Astrocyte of the spinal cord (primary cell): ENCODE measurements around the gene CENPP.

ENCODE experiments used
- DNase-seq: peaks from one replicate; pipeline ENCODE4 v3.0.0; 2011; ENCODE audit warnings: low read depth, low spot score
- H3K4me3 ChIP-seq: 2 replicates; pipeline ENCODE4 v1.5.1; 2011; ENCODE audit warnings: low read depth, mild to moderate bottlenecking, low read length, moderate library complexity
- CTCF ChIP-seq: IDR thresholded peaks from 2 replicates; pipeline ENCODE4 v1.5.1; 2012; ENCODE audit warnings: low read depth, mild to moderate bottlenecking, low read length, inconsistent platforms
- in situ Hi-C: cut with HindIII; loops from 2 replicates; pipeline ENCODE4 v1.10.0; 2017; ENCODE audit warnings: low sequenced_read_pairs

Gene CENPP

DNA sequence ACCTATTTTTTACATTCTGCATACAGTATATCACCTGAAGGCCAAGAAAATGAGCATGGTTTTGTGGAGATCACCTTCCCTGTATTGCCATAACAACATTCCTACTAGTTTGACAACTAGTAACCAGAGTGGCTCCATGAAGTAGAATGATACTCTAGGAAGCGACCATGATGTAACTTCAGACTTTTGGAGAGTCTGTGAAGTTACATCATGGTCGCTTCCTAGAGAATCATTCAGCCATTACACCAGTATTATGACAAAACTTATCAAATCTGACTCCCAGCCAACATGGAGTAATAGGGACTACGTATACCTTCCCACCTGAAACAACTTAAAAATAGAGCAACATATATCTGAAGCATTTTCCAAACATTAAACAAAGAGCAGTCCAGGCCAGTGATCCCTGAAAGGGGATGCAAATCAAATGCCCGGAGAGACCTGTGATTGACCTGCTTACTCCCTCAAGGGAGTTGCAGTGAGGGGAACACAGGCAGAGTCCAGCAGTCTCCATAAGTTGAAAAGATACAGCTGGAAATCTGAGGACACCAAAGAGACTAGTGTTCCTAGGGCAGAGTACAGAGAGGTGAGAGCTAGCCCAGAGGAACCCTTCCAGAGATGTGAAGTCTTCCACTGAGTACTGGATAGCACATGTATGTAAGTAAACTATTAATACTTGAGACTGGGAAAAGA lies 202.2 kb downstream of the CENPP start:
- TF ChIP-seq CTCF = no peak
- no peak for DNase-seq
- in situ Hi-C loops = no loop called here

GRCh38 chr9:92528522-92528849 lies 202.7 kb downstream of the CENPP start:
- no peak for TF ChIP-seq CTCF
- H3K4me3 ChIP-seq = no peak overlapping the region

More for the DNA sequence above, 202.2 kb downstream of the CENPP start:
- no peak overlapping the region for H3K4me3 ChIP-seq

DNA sequence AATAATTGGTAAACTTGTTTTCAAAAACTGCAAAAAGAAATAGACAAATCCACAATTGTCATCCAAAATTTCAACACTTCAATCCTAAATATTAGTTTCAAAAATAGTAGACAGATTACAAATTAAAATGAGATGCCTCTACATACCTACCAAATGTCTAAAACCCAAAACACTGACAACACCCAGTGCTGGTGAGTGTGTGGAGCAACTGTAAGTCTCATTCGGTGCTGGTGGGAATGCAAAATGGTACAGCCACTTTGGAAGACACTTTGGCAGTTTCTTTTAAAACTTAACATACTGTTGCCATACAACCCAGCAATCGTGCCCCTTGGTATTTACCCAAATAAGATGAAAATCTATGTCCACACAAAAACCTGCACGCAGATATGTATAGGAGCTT lies 203.4 kb downstream of the CENPP start:
- in situ Hi-C loops = no loop called here
- no peak overlapping the region for H3K4me3 ChIP-seq
- DNase-seq = no peak
- no peak for TF ChIP-seq CTCF

More at GRCh38 chr9:92528522-92528849, 202.7 kb downstream of the CENPP start:
- in situ Hi-C loops = no loop called here
- no peak for DNase-seq

DNA sequence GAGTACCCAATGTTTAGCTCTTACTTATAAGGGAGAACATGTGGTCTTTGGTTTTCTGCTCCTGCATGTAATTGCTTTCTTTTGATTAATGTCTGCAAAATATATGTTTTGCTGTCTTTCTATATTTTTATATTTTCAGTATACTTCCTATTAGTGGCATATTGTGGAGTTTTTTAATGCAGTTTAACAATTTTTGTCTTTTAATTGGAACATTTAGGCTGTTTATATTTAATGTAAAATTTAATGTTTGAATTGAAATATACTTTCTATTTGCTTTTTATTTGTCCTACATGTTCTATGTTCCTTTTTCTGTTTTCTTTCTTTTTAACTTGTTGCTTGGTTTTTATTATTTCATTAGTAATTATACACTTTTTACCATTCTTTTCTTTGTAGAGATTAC lies 205.1 kb downstream of the CENPP start:
- no peak for TF ChIP-seq CTCF
- in situ Hi-C loops = no loop called here
- no peak overlapping the region for H3K4me3 ChIP-seq
- no peak for DNase-seq

DNA sequence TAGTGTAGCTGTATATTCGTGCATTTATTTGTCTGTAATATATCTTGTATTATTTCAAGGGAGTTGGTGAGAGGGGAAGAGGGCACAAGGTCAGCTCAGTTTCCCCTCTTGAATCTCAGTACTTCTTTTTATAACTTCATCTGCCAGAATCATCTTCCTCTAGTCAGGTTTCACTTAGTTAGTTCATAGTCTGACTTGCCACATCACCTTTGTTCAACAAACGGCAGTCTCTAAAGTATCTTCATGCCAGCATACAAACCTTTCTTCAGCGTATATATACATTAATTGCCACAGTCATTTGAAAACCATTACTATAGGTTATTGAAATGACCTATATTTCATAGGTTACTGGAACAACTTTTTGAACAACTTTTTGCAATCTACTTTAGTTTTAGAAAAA lies 208.5 kb downstream of the CENPP start:
- no peak for TF ChIP-seq CTCF
- no peak for DNase-seq
- no peak overlapping the region for H3K4me3 ChIP-seq
- in situ Hi-C loops = no loop called here

GRCh38 chr9:92534674-92535073 lies 208.9 kb downstream of the CENPP start:
- no peak overlapping the region for H3K4me3 ChIP-seq
- in situ Hi-C loops = no loop called here
- TF ChIP-seq CTCF = no peak
- no peak for DNase-seq
